Measurements from ENCODE around the gene DYNLT1.
"Not testable (repeated sequence)": the region's sequence is repeated elsewhere in the genome, so short reads cannot be mapped to it uniquely, and the experiment has no call there.

Gene DYNLT1

GRCh38 chr6:158639056-158639455 is 5.5 kb downstream of the DYNLT1 start:
- DNase-seq = no peak

- no peak for DNase-seq
Observed at GRCh38 chr6:158638324-158638854, 6.2 kb downstream of the DYNLT1 start.

DNA sequence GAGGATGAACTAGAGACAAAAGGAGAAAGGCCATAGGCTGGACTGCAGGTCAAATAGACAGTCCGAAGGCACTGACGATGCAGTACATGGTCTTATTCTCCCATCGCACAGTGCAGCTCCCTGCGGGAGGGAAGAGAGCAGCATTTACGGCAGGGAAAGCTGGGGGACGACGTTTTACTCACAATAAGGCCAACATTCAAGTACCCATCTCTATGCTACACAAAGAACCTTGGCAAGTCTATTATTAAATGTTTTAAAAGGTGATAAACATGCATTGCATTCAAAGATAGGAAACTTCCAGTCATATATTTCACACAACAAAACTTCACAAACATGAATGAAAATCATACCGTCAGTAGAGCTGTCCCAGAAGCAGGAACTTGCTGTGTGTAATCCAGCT is 7.8 kb downstream of the DYNLT1 start:
- no peak for DNase-seq

GRCh38 chr6:158635427-158636073 is 9.0 kb downstream of the DYNLT1 start:
- no peak for DNase-seq

GRCh38 chr6:158634695-158635426 is 9.7 kb downstream of the DYNLT1 start:
- DNase-seq = no peak

DNA sequence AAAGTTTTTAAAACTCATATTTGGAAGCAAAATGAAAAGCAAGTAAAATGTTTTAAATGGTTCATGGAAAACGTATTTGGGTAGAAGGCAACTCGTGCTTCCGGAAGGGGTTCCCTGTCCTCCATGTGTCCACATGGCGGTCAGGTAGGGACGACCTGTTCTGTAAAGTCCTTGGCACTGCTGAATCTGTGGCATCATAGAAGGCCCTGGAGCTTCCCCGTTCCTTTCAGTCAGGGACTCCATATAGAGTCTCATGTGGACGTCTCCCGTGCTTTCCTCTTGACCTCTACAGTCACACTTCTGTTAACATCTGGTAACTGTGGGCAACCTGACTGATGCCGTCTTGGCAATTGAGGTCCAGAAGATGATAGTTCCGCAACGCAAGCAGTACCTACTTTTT is 11.4 kb downstream of the DYNLT1 start:
- DNase-seq = no peak

DNA sequence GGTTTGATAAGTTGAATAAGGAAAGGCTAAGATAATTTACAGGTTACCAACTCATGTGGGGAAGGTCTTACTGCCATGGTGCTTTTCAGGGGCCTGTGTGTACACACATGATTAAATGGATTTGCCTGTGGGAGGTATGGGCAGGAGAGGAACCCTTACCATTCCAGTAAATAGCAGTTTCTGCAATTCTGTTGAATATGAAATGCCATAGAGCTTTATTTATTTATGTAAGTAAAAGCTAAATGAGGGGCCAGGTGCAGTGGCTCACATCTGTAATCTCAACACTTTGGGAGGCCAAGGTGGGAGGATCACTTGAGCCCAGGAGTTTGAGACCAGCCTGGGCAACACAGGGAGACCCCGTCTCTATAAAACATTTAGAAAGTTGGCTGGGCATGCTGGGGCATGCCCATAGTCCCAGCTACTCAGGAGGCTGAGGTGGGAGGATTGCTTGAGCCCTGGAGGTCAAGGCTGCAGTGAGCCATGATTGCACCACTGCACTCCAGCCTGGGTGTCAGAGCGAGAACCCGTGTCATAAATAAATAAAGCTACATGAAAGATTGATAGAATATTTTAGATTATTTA is 11.9 kb downstream of the DYNLT1 start:
- not testable (repeated sequence) for DNase-seq

DNA sequence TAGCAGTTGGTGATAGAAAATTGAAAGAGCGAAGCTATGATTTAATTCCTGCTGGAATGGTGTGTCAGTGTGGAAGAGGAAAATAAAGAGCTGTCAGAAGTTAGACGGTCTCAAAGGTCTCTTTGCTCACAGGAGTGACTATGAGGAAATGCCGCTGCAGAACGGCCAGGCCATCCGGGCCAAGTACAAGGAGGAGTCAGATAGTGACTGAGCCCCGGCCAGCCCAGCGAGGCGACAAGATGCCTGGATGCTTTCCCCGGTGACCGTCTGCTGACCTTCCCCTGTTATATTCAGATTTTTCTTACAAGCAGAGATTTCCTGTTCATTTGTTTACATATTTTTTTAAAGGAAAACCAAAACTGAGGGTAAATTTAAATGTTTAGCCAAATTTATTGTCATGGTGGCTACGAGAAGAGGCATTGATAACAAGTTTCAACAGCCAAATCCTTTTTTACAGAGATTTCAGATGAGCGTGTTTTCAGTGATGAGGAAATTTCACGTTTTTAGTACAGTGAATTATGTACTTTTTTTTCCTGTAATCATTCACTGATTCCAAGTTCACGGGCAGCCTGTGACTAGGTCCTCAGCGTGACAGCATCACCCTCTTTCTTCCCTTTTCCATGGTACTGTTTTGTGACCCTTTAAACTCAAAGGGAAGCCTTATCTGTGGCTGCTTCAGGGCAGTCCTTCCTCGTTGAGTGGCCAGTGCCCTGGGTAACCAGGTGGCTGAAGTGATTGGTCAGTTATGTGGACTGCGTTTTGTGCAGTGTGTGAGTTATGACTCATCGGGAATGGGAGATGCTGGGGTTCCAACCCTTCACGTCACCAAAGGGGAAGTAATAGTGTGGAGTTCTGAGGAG is 12.6 kb downstream of the DYNLT1 start:
- no peak for DNase-seq

GRCh38 chr6:158630938-158631616 is 13.5 kb downstream of the DYNLT1 start:
- DNase-seq = no peak

- no peak for DNase-seq
Observed at GRCh38 chr6:158629367-158630221, 14.9 kb downstream of the DYNLT1 start.

DNA sequence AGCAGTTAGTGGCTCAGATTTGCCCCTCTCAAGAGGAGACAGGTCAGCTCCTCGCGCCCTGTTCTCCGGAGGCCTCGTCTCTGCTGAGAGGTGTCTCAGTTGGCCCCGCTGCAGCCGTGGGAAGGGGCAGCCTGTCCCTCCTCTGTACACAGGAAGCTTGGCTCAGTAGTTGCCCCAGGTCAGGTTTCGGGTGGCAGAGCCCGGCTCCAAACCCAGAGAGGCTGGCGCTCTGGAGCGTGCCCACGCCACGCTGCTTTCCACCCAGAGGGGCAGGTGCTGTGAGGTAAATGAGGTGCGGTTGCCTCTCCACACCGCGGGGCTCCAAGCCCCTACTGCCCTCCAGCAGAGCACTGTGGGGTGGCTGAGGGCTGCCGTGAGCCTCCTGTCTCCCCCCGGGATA is 16.0 kb downstream of the DYNLT1 start:
- DNase-seq = no peak

DNA sequence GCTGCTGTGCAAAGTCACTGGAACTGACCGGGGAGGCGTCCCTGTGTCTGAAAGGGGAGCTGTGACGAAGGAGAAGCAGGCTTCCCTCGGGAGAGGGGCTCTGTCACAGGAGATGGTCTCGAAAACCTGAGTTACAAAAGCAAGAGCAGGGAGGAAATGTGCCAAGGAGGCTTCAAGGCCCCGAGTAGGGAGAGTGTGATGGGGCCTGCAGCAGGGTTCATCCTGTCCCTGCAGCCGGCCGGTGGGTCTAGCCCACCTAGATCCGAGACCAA is 16.7 kb downstream of the DYNLT1 start:
- no peak for DNase-seq

DNA sequence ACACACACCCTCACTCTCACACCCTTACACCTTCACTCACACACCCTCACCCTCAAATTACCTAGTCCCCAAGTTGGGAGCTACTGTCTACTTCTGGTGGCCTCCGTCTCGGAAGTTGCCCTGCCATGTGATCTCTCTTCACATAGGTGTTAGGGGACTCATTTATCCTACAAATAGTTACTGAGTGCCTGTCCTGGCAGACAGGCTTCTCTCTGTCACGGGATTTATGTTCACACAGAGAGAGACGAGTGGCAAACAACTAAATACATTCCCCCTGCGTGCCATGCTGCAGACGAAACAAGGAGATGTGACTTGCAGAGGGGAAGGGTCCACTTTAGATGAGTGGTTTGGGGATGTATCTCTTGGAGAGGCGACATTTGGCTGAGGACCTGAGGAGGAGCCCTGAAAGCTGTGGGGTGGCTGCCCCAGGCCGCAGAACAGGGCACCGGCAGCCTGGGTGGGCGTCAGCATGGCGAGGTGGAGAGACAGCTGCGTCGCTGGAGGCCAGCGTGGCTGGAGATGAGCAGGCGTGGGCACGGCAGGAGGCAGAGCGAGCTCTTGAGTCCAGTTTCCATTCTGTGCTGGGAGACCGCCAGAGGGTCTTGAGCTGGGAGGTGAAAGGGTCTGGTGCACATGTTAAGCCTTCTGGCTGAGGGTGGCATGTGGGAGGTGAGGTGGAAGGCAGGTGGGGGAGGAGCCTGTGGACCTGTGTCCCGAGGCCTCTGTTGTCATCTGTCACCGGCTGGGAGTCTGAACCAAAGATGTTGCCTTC is 17.2 kb downstream of the DYNLT1 start:
- no peak for DNase-seq

GRCh38 chr6:158626360-158627167 is 18.0 kb downstream of the DYNLT1 start:
- no peak for DNase-seq

DNA sequence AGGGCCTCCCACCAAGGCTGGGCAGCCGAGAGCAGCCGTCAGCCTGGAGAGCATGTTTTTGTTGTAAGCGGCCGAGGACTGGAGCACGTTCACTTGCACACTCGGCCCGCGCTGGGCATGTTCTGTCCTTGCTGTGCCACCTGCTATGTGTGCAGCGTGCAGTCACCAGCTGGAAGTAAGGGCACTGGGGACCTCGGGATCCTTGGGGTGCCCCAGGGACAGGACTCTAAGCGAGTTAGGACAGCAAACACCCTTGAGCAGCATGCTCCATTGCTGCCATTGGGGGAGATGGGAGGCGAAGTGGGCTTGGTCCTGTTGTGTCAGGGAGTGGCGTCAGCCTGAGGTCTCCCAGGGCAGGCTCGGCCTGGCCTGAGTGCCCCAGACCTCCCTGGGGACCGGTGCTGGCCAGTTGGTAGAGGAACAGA is 18.6 kb downstream of the DYNLT1 start:
- DNase-seq = no peak

GRCh38 chr6:158624684-158625682 is 19.6 kb downstream of the DYNLT1 start:
- DNase-seq = no peak

DNA sequence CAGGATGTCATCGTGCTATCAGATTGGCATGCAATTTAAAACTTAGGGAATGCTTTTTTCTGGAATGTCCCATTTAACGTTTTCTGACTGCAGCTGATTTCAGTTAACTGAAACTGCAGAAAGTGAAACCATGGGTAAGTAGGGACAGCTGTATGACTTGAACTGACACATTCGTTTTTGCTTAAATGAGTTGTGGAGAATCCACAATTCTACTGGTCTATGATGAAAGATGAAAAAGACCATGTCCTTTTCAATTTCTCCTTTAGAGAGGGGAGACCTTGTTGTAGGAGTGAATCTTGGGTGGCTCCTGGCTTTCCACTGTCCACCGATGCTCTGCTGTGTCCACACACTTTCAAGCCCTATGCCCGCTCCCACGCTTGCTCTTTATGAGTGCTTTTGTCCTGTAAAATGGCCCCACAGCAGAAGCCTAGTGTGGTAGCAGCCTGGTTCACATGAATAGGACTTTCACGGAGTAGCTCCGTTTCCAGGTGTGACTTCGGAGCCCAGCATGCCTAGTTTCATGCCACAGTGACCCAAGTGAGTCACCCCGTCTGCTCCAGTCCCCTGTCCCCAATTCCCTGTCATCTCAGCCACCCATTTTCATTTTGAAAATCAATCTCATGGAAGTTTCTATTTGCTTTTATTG is 21.9 kb downstream of the DYNLT1 start:
- DNase-seq = no peak

All from cortex of kidney (tissue), 1 donor.